Smooth muscle cell (in vitro differentiated cells): ENCODE data around the gene KLRF2. TPM values are rescaled to one million over a fixed set of nuclear protein-coding genes. Genes with fewer than 3 reads are reported as not detected.

Experiments used
- DNase-seq: peaks from one replicate; lab custom pipeline; 2025; ENCODE audit not compliant: unreplicated experiment; lab: John Stamatoyannopoulos, UW
- H2AFZ ChIP-seq: fragments of 200-600 bp; sonication (generic); 2 replicates; pipeline ENCODE4 v1.6.0; 2016; ENCODE audit warnings: antibody characterized with exemption, low read depth, mild to moderate bottlenecking
- H3F3A ChIP-seq: fragments of 200-600 bp; sonication (generic); 2 replicates; pipeline ENCODE4 v1.6.0; 2017; ENCODE audit warnings: antibody characterized with exemption, low read depth
- H3K27ac ChIP-seq: fragments of 200-600 bp; sonication (generic); 2 replicates; pipeline ENCODE4 v1.5.1; 2016; ENCODE audit warnings: low read depth, mild to moderate bottlenecking
- H3K27me3 ChIP-seq: fragments of 200-600 bp; sonication (generic); 2 replicates; pipeline ENCODE4 v1.6.1; 2016; ENCODE audit warnings: low read depth, mild to moderate bottlenecking
- H3K36me3 ChIP-seq: fragments of 200-600 bp; sonication (generic); 2 replicates; pipeline ENCODE4 v1.5.1; 2016; ENCODE audit warnings: low read depth
- H3K4me1 ChIP-seq: fragments of 200-600 bp; sonication (generic); 2 replicates; pipeline ENCODE4 v1.5.1; 2016; ENCODE audit warnings: low read depth
- H3K4me2 ChIP-seq: fragments of 200-600 bp; sonication (generic); 2 replicates; pipeline ENCODE4 v1.6.0; 2016; ENCODE audit warnings: mild to moderate bottlenecking
- H3K4me3 ChIP-seq: fragments of 200-600 bp; sonication (generic); 2 replicates; pipeline ENCODE4 v1.5.1; 2016; ENCODE audit warnings: mild to moderate bottlenecking
- H3K79me2 ChIP-seq: fragments of 200-600 bp; sonication (generic); 2 replicates; pipeline ENCODE4 v1.6.0; 2016; ENCODE audit warnings: low read depth, mild to moderate bottlenecking
- H3K9ac ChIP-seq: fragments of 200-600 bp; sonication (generic); 2 replicates; pipeline ENCODE4 v1.6.0; 2016; ENCODE audit warnings: low read depth
- H3K9me3 ChIP-seq: fragments of 200-600 bp; sonication (generic); replicated peaks from 2 replicates; pipeline ENCODE4 v1.5.1; 2016; ENCODE audit warnings: low read depth
- H4K20me1 ChIP-seq: fragments of 200-600 bp; sonication (generic); 2 replicates; pipeline ENCODE4 v1.6.0; 2016; ENCODE audit warnings: low read depth
- WGBS: methylation state at CpG from one replicate; pipeline ENCODE4 v1.1.7; 2016; ENCODE audit warnings: low lambda C conversion rate; 5-methylcytosine and 5-hydroxymethylcytosine counted together
- polyA plus RNA-seq: library from polyadenylated mRNA; unstranded; fragments of >200 nt; fragmentation: Nextera tagmentation; extraction: Ambion mirVana; gene quantifications from 2 replicates; pipeline ENCODE4 v1.2.1, GENCODE V29; 2016
- total RNA-seq: library from RNA; depleted of rRNA; stranded (reverse); fragments of >200 nt; gene quantifications from 2 replicates; pipeline ENCODE4 v1.2.3, GENCODE V29; 2014
- TF ChIP-seq, protein P1 (sequence below): fragments of 200-600 bp; sonication (generic); IDR thresholded peaks from 2 replicates; pipeline ENCODE4 v1.5.1; 2017; ENCODE audit warnings: borderline replicate concordance, mild to moderate bottlenecking, antibody characterized with exemption; ENCODE audit not compliant: insufficient read depth, poor library complexity, severe bottlenecking

Gene KLRF2
- total and polyA plus RNA-seq, 2 experiments from 2014 or later, result not detected

DNA sequence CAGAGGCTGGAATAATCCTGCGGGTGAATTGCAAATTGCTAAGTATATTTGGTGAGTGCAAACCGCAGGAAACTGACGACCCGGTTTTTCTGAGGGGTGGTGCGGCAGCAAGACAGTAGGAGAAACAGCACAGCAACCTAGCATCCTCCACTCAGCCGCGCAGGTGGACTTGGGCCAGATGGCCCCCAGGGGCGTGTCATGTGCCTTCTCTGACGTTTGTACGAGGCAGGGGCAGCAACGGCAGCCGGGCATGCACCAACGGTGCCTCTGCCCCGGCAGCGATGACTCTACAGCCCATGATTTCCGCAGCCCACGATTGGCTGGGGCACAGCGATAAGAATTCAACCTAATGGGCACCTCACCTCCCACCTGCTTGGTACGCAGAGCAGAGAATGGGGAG lies 62.0 kb downstream of the KLRF2 start:
- Histone ChIP-seq H3K27me3 (no peaks in the 10 kb centered on the region), H2AFZ (no peak overlapping the region), H3K79me2 (no peaks in the 10 kb centered on the region), H3K9me3 (no peaks in the 10 kb centered on the region), H4K20me1 (no peaks in the 10 kb centered on the region), H3K4me3 (no peak overlapping the region), H3K36me3 (no peaks in the 10 kb centered on the region), H3K27ac (no peak overlapping the region), H3F3A (no peaks in the 10 kb centered on the region), H3K9ac (no peak overlapping the region), H3K4me1 (no peaks in the 10 kb centered on the region), H3K4me2 (no peak overlapping the region)
- TF ChIP-seq, protein P1, sequence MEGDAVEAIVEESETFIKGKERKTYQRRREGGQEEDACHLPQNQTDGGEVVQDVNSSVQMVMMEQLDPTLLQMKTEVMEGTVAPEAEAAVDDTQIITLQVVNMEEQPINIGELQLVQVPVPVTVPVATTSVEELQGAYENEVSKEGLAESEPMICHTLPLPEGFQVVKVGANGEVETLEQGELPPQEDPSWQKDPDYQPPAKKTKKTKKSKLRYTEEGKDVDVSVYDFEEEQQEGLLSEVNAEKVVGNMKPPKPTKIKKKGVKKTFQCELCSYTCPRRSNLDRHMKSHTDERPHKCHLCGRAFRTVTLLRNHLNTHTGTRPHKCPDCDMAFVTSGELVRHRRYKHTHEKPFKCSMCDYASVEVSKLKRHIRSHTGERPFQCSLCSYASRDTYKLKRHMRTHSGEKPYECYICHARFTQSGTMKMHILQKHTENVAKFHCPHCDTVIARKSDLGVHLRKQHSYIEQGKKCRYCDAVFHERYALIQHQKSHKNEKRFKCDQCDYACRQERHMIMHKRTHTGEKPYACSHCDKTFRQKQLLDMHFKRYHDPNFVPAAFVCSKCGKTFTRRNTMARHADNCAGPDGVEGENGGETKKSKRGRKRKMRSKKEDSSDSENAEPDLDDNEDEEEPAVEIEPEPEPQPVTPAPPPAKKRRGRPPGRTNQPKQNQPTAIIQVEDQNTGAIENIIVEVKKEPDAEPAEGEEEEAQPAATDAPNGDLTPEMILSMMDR, result no peak
- 88% methylated on average over 19 of the region's 19 CpGs for WGBS
- no peak for DNase-seq

DNA sequence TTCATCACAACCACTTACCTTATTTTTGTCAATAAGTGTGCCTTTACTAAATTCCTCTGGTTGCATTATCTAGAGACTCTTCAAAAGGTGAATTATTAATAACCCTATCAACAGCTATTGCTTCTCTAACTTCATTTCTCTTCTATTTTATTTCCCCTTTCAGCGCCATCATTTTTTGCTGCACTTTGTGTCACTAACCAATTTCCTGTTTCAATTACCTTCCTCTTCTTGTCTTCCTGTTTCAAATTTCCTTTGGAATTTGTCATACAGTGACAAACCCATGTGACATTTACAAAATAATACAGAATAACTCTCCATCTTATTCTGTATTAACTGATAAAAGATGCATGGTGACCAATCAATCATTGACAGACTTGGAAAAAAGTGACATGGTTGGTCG lies 63.1 kb downstream of the KLRF2 start:
- no peaks in the 10 kb centered on the region for H3K27me3 ChIP-seq
- no peak for DNase-seq
- H3K79me2 ChIP-seq, result no peaks in the 10 kb centered on the region
- H2AFZ ChIP-seq, result no peak overlapping the region
- no peak overlapping the region for H3K27ac ChIP-seq
- 99% methylated on average over 2 of the region's 2 CpGs for WGBS
- no peak overlapping the region for H3K4me3 ChIP-seq
- H4K20me1 ChIP-seq, result no peaks in the 10 kb centered on the region
- TF ChIP-seq, protein P1, result no peak
- H3K9ac ChIP-seq, result no peak overlapping the region
- no peaks in the 10 kb centered on the region for H3K9me3 ChIP-seq
- H3F3A ChIP-seq, result no peaks in the 10 kb centered on the region
- no peak overlapping the region for H3K4me2 ChIP-seq
- H3K36me3 ChIP-seq, result no peaks in the 10 kb centered on the region
- H3K4me1 ChIP-seq, result no peaks in the 10 kb centered on the region

Other genes with a start within 250 kb of the KLRF2 start
- gene CLEC2D, start 211.8 kb upstream of the KLRF2 start, total RNA-seq, result 4.3 and 5.8 TPM in 2 replicates
- gene CLEC2D, start 211.8 kb upstream of the KLRF2 start, polyA plus RNA-seq, result 2.2 and 5.2 TPM in 2 replicates
- gene CLECL1, start 148.4 kb upstream of the KLRF2 start, total RNA-seq, result not detected in 2 replicates
- not detected in 2 replicates for gene CLECL1, start 148.4 kb upstream of the KLRF2 start, polyA plus RNA-seq
- gene CD69, start 120.6 kb upstream of the KLRF2 start, total RNA-seq, result 0.13 TPM in 1 of 2 replicates, not detected in the other
- not detected in 2 replicates for gene CD69, start 120.6 kb upstream of the KLRF2 start, polyA plus RNA-seq
- not detected in 2 replicates for gene KLRF1, start 54.0 kb upstream of the KLRF2 start, total RNA-seq
- not detected in 2 replicates for gene KLRF1, start 54.0 kb upstream of the KLRF2 start, polyA plus RNA-seq
- gene CLEC2B, start 12.1 kb upstream of the KLRF2 start, total RNA-seq, result 13.6 and 14.0 TPM in 2 replicates
- 8.0 and 12.0 TPM in 2 replicates for gene CLEC2B, start 12.1 kb upstream of the KLRF2 start, polyA plus RNA-seq
- not detected in 2 replicates for gene CLEC2A, start 50.9 kb downstream of the KLRF2 start, total RNA-seq
- gene CLEC2A, start 50.9 kb downstream of the KLRF2 start, polyA plus RNA-seq, result 0.67 and 1.7 TPM in 2 replicates
- gene CLEC12A, start 89.9 kb downstream of the KLRF2 start, total RNA-seq, result 1.2 and 2.3 TPM in 2 replicates
- gene CLEC12A, start 89.9 kb downstream of the KLRF2 start, polyA plus RNA-seq, result 0.40 and 1.7 TPM in 2 replicates
- gene CLEC1B, start 117.6 kb downstream of the KLRF2 start, total RNA-seq, result 2.5 and 2.9 TPM in 2 replicates
- gene CLEC1B, start 117.6 kb downstream of the KLRF2 start, polyA plus RNA-seq, result 2.8 and 4.1 TPM in 2 replicates
- gene CLEC12B, start 129.1 kb downstream of the KLRF2 start, total RNA-seq, result not detected in 2 replicates
- not detected in 2 replicates for gene CLEC12B, start 129.1 kb downstream of the KLRF2 start, polyA plus RNA-seq
- gene CLEC9A, start 149.2 kb downstream of the KLRF2 start, total RNA-seq, result not detected in 2 replicates
- not detected in 2 replicates for gene CLEC9A, start 149.2 kb downstream of the KLRF2 start, polyA plus RNA-seq
- gene CLEC1A, start 217.5 kb downstream of the KLRF2 start, total RNA-seq, result 0.40 TPM in 1 of 2 replicates, not detected in the other
- gene CLEC1A, start 217.5 kb downstream of the KLRF2 start, polyA plus RNA-seq, result 0.70 TPM in 1 of 2 replicates, not detected in the other
- gene CLEC7A, start 248.7 kb downstream of the KLRF2 start, total RNA-seq, result 0.27 TPM in 1 of 2 replicates, not detected in the other
- 0.41 TPM in 1 of 2 replicates, not detected in the other for gene CLEC7A, start 248.7 kb downstream of the KLRF2 start, polyA plus RNA-seq